Stimulated activated CD4-positive, alpha-beta T cell treated with anti-CD3 and anti-CD28 coated beads, Interleukin-15, amount 100 ng/mL, for 1 hour (primary cell): ENCODE results near the gene TENM3.

Source experiments
- DNase-seq, 2 donors: peaks; one replicate each; pipeline ENCODE4 v3.0.0-alpha.2; 2020; ENCODE audit warnings: low read depth in 1 of 2, low spot score in 1 of 2

TENM3 gene

DNA sequence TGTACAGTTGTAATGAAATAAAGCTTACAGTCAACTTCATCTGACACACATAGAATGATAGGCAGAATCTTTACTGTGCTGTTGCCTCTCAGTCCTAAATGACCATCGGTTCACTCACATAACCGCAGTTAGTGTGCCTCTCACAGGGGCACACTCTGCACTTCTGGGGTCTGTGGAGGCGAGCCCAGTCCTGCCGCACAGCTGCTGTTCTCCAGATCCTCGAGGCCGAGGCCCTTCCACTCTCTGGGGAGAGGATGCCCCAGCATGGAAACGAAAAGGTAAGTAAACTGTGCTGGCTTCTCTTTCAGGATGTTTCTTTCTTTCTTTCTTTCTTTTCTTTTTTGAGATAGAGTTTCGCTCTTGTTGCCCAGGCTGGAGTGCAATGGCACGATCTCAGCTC is 586.0 kb downstream of the TENM3 start:
- DNase-seq, result no peak

DNA sequence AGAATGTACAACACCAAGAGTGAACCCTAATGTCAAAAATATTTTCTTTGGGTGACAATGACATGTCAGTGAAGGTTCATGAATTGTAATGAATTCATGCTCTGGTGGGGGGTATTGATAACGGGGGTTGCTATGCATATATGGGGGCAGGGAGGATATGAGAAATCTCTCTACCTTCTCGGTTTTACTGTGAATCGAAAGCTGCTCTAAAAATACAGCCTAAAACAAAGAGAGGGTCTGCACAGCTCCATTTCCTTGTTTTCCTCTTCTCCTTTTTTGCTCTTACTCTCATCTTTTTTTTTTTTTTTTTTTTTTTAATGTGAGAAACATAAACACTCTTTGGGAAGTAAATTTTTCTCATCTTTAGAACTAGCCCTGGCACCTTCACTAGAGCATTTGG is 588.2 kb downstream of the TENM3 start:
- DNase-seq, result no peak

DNA sequence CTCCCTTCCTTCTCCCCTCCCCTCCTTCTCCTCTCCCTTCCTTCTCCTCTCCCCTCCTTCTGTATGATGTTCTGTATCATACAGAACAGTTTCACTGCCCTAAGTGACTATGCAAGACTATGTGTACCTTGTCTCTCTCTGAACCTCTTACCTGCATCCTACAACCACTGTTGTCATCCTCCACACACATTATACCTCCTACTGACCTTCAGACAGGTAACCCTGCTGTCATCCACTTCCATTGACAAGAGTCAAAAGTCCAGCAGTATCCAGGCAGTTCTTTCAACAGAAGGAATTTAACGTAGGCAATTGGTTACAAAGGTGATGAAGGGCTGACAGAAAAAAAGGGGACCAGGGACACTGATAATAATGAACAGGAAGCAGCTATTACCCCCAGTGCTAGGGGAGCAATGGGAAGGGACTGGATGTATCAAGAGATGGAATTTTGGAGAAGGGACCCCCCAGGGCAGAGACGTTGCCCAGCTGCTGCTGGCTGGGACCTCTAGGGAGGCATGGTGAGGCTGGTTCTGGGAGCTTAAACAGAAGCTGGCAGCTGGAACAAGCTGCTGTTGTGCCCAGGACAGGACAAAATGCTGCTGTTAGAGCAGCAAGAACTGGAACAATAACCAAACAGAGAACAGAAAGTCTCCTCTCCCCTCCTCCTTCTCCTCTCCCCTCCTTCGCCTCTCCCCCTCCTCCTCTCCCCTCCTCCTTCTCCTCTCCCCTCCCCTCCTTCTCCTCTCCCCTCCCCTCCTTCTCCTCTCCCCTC is 589.3 kb downstream of the TENM3 start:
- no peak for DNase-seq

DNA sequence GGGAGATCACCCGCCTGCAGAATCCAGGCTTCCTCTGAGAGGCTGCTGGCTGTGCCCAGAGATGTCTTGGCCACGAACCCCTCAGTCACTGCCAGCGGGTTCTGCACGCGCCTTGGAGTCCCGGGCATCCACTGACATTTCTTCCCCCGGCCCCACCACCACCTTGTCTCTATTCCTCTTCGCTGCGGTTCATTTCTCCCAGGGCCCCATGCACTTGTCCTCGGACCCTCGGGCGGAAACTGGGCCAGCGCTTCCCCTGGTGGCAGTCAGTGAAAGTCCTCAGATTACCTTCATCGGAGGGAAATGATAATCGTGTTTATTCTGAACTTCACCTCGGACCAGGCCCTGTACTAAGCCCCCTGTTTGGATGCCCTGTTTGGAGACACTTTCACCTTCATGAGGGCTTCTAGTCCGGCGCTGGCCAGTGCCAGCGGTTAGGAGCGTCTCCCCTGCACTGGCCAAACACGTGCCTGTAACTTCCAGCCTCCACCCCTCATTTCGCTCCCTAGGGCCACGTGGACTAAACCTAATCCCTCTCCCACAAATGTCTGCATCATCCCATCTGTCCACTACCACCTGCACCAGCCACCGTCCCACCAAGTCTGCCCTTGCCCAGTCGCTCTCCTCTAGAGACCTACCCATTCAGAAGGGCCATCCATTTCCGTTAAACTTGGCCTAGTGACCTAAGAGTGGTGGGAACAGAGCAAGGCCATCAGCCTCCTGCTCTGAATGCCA is 592.0 kb downstream of the TENM3 start:
- DNase-seq, result no peak

DNA sequence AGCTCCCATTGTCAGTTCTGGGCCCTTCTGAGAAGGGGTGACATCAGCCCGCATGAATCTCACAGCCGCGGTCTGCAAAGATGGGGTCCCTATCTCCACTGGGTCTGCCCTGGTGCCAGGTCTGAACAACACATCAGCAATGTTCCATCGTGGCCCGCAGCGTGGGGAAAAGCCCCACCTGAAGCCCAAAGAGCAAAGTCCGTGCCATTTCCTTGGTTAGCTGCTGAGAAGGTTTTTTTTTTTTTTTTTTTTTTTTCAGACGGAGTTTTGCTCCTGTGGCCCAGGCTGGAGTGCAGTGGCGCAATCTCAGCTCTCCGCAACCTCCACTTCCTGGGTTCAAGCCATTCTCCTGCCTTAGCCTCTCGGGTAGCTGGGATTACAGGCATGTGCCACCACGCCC is 594.6 kb downstream of the TENM3 start:
- DNase-seq, result no peak

DNA sequence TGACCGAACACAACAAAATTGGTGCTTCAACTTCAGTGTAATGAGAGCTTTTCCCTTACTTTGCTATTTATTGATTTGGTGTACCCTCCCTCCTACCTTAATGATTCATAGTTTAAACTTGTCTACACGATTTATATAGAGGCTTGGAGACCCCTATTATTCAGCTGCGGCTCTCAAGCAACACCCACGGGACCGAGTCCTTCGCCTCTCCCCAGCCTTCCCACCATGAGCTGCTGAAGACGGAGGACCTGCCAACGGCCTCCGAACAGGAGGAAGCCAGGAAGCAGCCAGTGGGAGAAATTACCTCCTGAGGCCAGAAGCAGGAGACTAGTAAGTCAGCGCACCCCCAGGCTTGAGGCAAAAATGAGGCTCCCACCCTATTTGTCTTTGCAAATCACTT is 595.3 kb downstream of the TENM3 start:
- no peak for DNase-seq

DNA sequence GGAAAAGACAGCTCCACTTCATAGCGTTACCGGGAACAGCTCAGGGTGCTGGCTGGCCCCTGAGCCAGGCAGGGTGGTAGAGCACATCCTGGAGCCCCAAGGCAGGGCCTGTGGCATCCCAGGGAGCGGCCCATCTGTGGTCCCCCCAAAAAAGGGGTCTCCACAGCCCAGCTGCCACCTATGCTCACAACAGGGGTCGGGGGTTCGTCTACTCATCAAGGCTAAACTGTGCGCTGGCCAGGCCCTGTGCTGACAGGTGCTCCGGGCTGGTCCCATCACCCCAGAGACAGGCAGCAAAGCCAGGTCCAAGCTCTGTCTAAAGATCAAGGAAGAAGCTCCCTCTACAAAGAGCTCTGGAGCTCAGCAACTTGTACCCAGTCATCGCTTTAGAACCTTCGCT is 596.1 kb downstream of the TENM3 start:
- no peak for DNase-seq

DNA sequence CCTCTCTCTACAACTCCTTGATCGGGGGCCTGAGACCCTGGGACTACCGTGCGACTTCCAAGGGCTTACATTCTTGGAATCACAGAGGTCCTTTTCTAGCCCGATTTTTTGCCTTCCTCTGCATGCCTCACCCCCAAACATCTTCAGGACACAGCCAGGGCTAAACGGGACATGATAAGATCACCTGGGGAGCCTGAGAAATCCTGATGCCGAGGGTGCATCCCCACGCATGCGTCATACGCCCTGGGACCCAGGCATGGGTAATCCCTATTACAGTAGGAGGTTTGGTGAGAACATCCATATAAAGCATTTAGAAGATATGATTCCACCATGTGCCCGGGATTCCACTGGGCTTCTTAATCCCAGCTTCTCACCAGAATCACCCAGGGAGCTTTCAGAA is 596.9 kb downstream of the TENM3 start:
- DNase-seq, result no peak

DNA sequence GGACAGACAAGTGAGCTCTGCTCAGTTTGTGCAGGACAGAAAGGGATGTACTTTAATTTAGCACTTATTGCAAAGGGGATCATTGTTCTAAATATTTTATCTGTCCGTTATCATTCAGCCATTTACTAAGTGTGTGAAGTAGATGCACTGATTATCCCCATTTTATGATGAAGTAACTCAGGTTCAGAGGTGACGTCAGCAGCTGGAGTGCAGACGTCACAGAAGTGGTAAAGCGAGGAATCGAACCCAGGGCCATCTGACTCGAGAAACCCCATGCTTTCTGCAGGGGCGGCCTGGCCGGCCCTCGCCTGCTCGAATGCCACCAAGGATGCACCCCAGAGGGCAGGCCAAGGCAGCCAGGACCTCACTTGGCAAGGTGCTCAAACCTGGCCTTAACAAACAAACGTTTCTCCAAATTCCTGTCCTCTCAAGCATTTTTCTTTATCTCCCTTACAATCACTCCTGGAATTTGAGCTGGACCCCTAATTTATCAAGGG is 599.0 kb downstream of the TENM3 start:
- no peak for DNase-seq

DNA sequence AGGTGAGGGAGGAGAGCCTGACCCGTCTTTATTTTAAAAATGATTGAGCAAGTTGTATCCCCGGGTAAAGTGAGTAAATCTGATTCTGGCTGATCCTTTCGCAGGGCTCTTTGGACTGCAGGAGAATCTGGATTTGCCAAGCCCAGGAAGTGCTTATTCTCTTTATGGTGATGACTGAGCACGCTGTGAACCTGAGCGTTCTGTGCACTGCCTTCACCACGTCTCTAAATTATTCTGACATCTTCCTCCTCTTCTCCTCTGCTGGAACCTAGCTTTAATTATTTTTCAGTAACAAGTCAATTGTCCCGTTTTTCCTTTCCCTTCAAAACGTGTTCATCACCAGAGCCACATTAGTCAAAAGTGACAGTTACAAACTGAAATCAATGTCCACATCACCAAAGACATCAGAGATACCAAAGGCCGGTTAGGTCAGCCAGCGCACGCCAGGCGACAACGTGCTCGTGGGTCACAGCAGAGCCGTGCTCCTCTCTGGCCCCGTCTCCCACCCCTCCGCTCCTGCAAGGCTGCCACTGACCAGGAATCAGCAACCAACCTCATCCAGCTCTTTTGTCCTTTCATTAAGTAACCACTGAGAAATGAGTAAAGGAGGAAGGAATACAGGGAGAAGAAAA is 599.7 kb downstream of the TENM3 start:
- no peak for DNase-seq

DNA sequence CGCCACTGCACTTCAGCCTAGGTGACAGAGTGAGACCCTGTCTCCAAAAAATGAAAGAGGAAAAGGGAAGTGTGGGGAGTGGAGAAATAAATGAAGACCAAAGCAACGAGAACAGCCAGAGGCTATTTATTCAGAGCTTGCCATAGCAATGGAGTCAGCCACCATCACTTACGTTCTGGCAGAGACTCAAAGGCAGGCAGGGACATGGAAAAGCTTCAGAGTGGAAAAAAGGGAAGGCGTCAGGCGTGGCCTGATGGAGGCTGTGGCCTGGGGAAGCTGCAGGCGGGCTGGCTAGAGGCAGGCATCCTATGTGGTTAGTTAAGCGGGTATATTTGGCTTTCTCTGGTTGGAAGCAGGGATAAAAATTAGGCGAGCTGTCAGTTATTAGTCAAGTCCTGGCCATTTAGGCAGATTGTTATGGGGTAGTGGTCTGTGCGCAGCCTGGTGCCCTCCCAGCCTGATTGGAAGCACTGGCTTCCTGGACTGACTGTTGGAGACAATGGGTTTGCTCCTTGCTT is 600.7 kb downstream of the TENM3 start:
- no peak for DNase-seq

DNA sequence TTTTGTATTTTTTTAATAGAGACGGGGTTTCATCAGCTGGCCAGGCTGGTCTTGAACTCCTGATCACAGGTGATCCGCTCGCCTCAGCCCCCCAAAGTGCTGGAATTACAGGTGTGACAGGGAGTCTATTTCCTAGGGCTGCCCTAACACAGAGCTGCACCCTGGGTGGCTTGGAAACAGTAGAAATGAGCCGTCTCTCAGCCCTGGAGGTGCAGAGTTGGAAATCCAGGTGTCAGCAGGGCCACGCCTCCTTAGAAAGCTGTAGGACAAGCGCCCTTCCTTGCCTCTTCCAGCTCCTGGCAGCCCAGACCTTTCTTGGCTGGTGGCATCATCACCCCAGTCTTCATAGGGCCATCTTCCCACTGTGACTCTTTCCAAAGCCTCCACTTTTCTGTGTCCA is 602.4 kb downstream of the TENM3 start:
- no peak for DNase-seq

DNA sequence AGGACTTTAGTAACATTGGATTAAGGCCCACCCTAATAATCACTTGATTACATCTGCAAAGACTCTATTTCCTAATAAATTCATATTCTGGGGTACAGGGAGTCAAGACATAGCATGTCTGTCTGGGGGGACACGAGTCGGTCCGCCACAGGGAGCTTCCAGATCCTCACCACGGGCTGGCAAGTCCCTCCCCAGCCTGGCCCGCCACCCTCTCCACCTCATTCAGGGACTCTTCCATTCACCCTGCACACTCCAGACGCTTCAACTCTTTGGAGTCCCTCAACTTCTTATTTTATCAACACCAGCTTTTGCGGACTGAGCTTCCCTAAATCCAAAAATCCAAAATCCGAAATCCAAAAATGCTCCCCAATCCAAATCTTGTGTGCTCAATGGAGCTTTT is 602.8 kb downstream of the TENM3 start:
- no peak for DNase-seq

DNA sequence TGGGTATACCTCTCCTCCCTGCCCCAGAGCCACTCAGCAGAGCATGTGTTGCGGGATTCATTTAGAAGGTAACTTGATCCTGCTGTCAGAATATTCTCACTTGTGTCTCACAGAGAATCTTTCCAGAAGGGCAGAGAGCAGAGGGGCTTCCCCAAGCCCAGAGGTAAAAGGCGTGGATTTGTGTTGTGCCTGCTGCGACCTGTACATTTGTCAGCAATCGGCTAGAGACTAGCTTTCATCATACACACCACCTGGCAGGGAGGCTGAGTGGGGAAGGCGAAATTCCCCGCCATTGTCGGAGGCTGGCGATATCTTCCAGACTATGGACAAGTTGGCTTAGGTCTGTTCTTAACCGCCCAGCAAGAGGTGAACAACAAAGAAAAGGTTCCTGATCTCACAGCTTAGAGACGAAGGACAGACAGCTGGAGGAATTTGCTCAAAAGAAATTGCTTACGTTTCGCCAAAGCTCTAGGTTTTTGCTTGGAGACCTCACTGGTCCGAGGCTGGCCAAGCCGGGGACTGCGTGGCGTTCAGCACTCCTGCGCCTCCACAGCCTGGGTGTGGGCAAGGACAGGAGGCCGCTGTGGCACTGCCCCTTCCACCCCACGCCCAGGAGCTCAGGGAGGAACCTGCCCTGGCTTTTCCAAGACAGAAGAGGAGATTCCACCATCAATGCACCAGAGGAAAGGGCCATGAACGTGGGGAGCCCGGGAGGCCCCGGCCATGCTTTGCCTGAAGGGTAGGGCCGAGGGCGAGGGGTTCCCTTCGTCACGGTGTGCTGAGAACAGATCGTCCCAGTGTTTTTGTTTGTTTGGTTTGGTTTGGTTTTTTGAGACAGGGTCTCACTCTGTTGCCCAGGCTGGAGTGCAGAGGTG is 604.6 kb downstream of the TENM3 start:
- DNase-seq, result no peak

DNA sequence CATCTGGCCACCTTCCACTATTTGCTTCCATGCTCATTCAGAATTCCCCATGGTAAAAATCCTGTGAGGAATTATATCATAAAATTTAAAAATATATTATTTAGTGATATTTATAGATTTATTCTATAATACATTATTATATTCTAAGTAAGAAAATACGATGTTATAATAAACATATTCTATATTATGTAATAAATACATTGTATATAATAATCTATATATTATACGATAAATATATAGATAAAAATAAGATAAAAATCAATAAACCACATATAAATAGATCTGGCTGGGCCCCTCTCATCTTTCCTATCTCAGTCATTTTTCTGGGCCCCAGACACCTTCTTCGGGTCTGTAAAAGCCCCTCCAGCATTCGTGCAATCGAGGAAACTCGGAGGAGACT is 605.5 kb downstream of the TENM3 start:
- DNase-seq, result no peak
